ENCODE results near the gene HOXA4. TPM values are rescaled to one million over a fixed set of nuclear protein-coding genes. Genes with fewer than 3 reads are reported as not detected.
A peak's percentile ranks its signal among the peaks of the same experiment; 100 is the strongest.

Gene HOXA4
- total and polyA plus RNA-seq, 2 of the 4 experiments (the other 2 are of a cell fraction), result 0.36 to 8.0 TPM

GRCh38 chr7:27095050-27095896 is 35.3 kb downstream of the HOXA4 start:
- ATAC-seq (ENCODE audit: low read depth), result no peak
- 0 out of 2 replicates have a peak overlapping the region, but pooled peaks have one; percentile 26 for H4K5ac ChIP-seq (ENCODE audit: low read depth, low read length)
- H3K9me3 ChIP-seq (ENCODE audit: control insufficient read depth, insufficient read depth, low read length), result no peaks in the 10 kb centered on the region
- no peaks in the 10 kb centered on the region for H3K4me1 ChIP-seq (ENCODE audit: control insufficient read depth, insufficient read depth, low read length)
- no peak overlapping the region for H3K56ac ChIP-seq (ENCODE audit: extremely low read depth, insufficient read depth, low read length)
- peaks cover 10 to 16% of the 10 kb centered on the region in 2 experiments; a peak in 3 of 4 replicates for H3K79me1 ChIP-seq (ENCODE audit: low read depth in 1 of 2, low read length in 2 of 2)
- H2BK120ac ChIP-seq (ENCODE audit: low read depth, low read length), result peak overlapping the region; percentile 80
- peak; percentile 16 for DNase-seq
- H3K4me3 ChIP-seq (ENCODE audit: insufficient read depth, low read depth, low read length), result peak overlapping the region; percentile 92
- no TSS peak for BruUV-seq (replicated peaks)
- ChIA-PET POLR2A (ENCODE audit: unreplicated experiment) (no interaction called here), CTCF (no interaction called here)
- peak overlapping the region; percentile 66; the same call in 1 of the 2 replicates for H2AK5ac ChIP-seq (ENCODE audit: low read depth, low read length)
- H2BK5ac ChIP-seq (ENCODE audit: low read depth, low read length, poor library complexity, severe bottlenecking), result peak overlapping the region; percentile 9
- peak overlapping the region; percentile 61; the same call in 1 of the 2 replicates for H2BK20ac ChIP-seq (ENCODE audit: low read depth, low read length)
- H4K20me1 ChIP-seq (ENCODE audit: insufficient read depth, low read length), result peaks cover 13% of the 10 kb centered on the region
- peaks cover 5% of the 10 kb centered on the region for H3K36me3 ChIP-seq (ENCODE audit: control insufficient read depth, insufficient read depth, low read length)
- H3K27ac ChIP-seq (ENCODE audit: insufficient read depth, low read length), result peak overlapping the region; percentile 37
- in situ Hi-C loops (cut with MboI; ENCODE audit: low sequenced_read_pairs), result no loop called here
- 22% methylated on average over 16 of the region's 33 CpGs; no CpG with 5 or more reads in 1 of the 2 experiments for WGBS, 2 experiments (ENCODE audit: extremely low coverage in 2 of 2, insufficient read length in 1 of 2)
- H3K9me1 ChIP-seq (ENCODE audit: insufficient read depth, low read length), result no peaks in the 10 kb centered on the region
- H3K14ac ChIP-seq (replicated peaks; ENCODE audit: low read depth, low read length), result peak overlapping the region; percentile 25; the same call in 1 of the 2 replicates
- peak overlapping the region; percentile 95 for H2AFZ ChIP-seq (replicated peaks; ENCODE audit: low read length, poor library complexity)
- H2BK15ac ChIP-seq (ENCODE audit: low read depth, low read length), result 0 out of 3 replicates have a peak overlapping the region, but pooled peaks have one; percentile 18
- peak overlapping the region; percentile 54 for H3K23ac ChIP-seq (ENCODE audit: low read depth, low read length)
- intact Hi-C loops (cut with micrococcal nuclease), result no loop called here
- H3K9ac ChIP-seq (ENCODE audit: low read depth, low read length), result peak overlapping the region; percentile 61
- TF ChIP-seq BHLHE40 (IDR thresholded peaks at IDR 0.05; ENCODE audit: low read depth, low read length) (no peak), MAFK (IDR thresholded peaks at IDR 0.05; ENCODE audit: low read depth, low read length) (no peak), NFE2L2 (IDR thresholded peaks at IDR 0.05; ENCODE audit: low read depth, low read length) (no peak), RFX5 (IDR thresholded peaks at IDR 0.05; ENCODE audit: low read depth, low read length) (no peak), POLR2A (IDR thresholded peaks at IDR 0.05; ENCODE audit: low read depth, low read length) (no peak)
- H4K8ac ChIP-seq (ENCODE audit: low read depth in 2 of 2, low read length in 2 of 2), result peak overlapping the region; percentile 56 to 62; a peak in 3 of 4 replicates
- peak overlapping the region; percentile 14; the same call in 1 of the 2 replicates for H4K91ac ChIP-seq (ENCODE audit: insufficient read depth, low read depth, low read length)
- 0 out of 2 replicates have a peak, but pooled peaks cover 2% of the 10 kb centered on the region for H3K27me3 ChIP-seq (ENCODE audit: control insufficient read depth, insufficient read depth, low read length)
- peak overlapping the region; percentile 33; the same call in 1 of the 2 replicates for H3K18ac ChIP-seq (ENCODE audit: low read depth, low read length)
- H3K4me2 ChIP-seq (ENCODE audit: low read depth, low read length), result peak overlapping the region; percentile 91
- peak overlapping the region; percentile 74 for H3K4ac ChIP-seq (ENCODE audit: low read depth, low read length)
- peak overlapping the region; percentile 70 for H2AK9ac ChIP-seq (replicated peaks; ENCODE audit: low read depth, low read length, poor library complexity)
- dilution Hi-C loops (cut with HindIII; ENCODE audit: low sequenced_read_pairs, unreplicated experiment), result no loop called here

Data from IMR-90 (cell line).